GM19438 (cell line): ENCODE measurements around the gene AP3S2.
"Not testable (repeated sequence)": the region's sequence is repeated elsewhere in the genome, so short reads cannot be mapped to it uniquely, and the experiment has no call there.

Experiments
- ATAC-seq: cut with Tn5 transposase; IDR thresholded peaks from one replicate; pipeline ENCODE4 v1.9.1; 2021; ENCODE audit warnings: low read depth; ENCODE audit not compliant: unreplicated experiment

AP3S2 gene

GRCh38 chr15:89836267-89837133, 57.3 kb downstream of the AP3S2 start:
- ATAC-seq, result no peak

- ATAC-seq, result no peak
Measured at GRCh38 chr15:89835176-89835564, 58.6 kb downstream of the AP3S2 start.

GRCh38 chr15:89834465-89835175, 59.2 kb downstream of the AP3S2 start:
- not testable (repeated sequence) for ATAC-seq

GRCh38 chr15:89833966-89834365, 59.8 kb downstream of the AP3S2 start:
- ATAC-seq, result no peak

- ATAC-seq, result no peak
Measured at GRCh38 chr15:89830639-89831038, 63.2 kb downstream of the AP3S2 start.

- ATAC-seq, result no peak
Measured at GRCh38 chr15:89829616-89830440, 64.0 kb downstream of the AP3S2 start.

GRCh38 chr15:89829161-89829560, 64.6 kb downstream of the AP3S2 start:
- no peak for ATAC-seq

GRCh38 chr15:89828281-89829145, 65.3 kb downstream of the AP3S2 start:
- ATAC-seq, result no peak

GRCh38 chr15:89827829-89828228, 66.0 kb downstream of the AP3S2 start:
- ATAC-seq, result no peak

- ATAC-seq, result no peak
Measured at GRCh38 chr15:89826671-89827655, 66.8 kb downstream of the AP3S2 start.

GRCh38 chr15:89825271-89825940, 68.4 kb downstream of the AP3S2 start:
- ATAC-seq, result no peak

GRCh38 chr15:89824607-89824867, 69.3 kb downstream of the AP3S2 start:
- ATAC-seq, result no peak

GRCh38 chr15:89823836-89824606, 69.8 kb downstream of the AP3S2 start:
- no peak for ATAC-seq

GRCh38 chr15:89822951-89823711, 70.7 kb downstream of the AP3S2 start:
- ATAC-seq, result no peak

- ATAC-seq, result no peak
Measured at GRCh38 chr15:89822611-89822950, 71.2 kb downstream of the AP3S2 start.

GRCh38 chr15:89822026-89822425, 71.8 kb downstream of the AP3S2 start:
- no peak for ATAC-seq
